Rectal smooth muscle tissue (tissue), 1 donor: ENCODE results near the gene POLG.

Experiments
- H3K27ac ChIP-seq: one replicate; pipeline ENCODE4 v1.7.0; 2013; ENCODE audit warnings: low read depth, low read length, inconsistent platforms
- H3K27me3 ChIP-seq: one replicate; pipeline ENCODE4 v1.7.0; 2013; ENCODE audit warnings: low read length; ENCODE audit not compliant: control insufficient read depth, insufficient read depth
- H3K36me3 ChIP-seq: one replicate; pipeline ENCODE4 v1.7.0; 2013; ENCODE audit warnings: low read length; ENCODE audit not compliant: control insufficient read depth, insufficient read depth
- H3K4me1 ChIP-seq: one replicate; pipeline ENCODE4 v1.7.0; 2013; ENCODE audit warnings: low read length; ENCODE audit not compliant: control insufficient read depth, insufficient read depth
- H3K4me3 ChIP-seq: one replicate; pipeline ENCODE4 v1.7.0; 2013; ENCODE audit warnings: low read length
- H3K9ac ChIP-seq: one replicate; pipeline ENCODE4 v1.7.0; 2013; ENCODE audit warnings: low read length

POLG gene

DNA sequence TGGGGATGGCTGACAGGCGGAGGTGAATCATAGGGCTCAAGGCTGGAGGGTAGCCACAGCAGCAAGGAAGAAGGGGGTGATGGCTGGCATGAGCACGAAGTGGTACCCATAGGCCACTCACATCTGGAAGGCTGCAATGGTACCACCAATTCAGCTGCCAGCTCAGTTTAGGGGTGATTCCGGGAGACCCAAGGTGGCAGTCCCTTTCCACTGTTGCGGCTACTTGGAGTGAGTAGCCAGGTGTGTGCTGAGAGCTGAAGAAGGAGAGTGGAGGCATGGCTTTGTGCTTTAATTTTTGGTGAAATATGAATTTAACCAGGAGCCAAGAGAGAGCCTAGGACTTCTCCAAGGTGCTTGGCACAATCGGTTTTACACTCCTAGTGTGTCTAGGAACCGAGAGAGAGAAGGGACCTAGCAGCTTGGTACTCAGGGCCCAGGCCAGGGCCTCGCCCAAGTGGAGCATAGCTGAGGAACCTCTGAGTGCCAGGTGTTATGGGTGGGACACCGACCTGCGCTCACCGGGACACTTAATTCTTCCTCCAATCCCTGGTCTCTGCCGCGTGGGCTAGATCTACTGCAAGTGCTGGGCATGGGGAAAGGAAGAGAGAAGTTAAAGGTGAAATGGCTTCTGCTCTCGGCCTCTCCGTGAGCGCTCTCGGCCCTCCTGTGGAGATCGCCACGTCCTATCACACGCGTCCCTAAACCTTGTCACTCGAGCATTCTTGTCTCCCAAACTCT lies 32.2 kb upstream of the POLG start:
- H3K36me3 ChIP-seq, result no peaks in the 10 kb centered on the region
- H3K27ac ChIP-seq, result no peak overlapping the region
- H3K4me1 ChIP-seq, result no peaks in the 10 kb centered on the region
- no peak overlapping the region for H3K9ac ChIP-seq
- H3K27me3 ChIP-seq, result peaks cover 71% of the 10 kb centered on the region
- no peak overlapping the region for H3K4me3 ChIP-seq

DNA sequence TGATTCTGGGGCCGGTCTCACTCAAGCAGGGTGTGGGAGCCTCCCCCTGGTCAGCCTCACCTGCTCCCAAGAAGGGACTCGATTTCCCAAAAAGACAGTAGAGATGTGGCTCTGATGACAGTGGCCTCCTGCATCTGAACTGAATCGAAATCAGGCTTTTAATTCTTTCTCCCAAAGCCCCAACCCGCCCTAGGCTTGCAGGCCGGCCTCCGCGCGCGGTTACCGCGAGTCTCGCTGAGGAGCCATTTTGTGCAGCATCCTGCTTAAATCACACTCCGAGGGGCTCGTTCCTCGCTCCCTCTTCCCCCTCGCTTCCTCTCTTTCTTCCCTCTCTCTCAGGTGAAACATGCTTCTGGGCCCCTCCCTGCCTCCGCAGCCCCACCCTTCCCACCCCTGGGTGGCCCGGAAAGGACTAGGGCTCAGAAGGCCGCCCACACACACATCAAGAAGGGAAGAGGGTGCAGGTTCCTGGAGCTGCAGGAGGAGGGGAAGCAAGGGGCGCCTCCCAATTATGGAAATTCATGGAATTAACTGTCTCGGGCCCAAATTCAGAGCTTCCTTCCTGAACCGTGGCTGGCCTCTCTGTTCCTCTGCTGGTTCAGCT lies 30.9 kb upstream of the POLG start:
- Histone ChIP-seq H3K9ac (no peak overlapping the region), H3K27me3 (peaks cover 72% of the 10 kb centered on the region), H3K4me3 (no peak overlapping the region), H3K27ac (no peak overlapping the region), H3K4me1 (no peaks in the 10 kb centered on the region), H3K36me3 (no peaks in the 10 kb centered on the region)

DNA sequence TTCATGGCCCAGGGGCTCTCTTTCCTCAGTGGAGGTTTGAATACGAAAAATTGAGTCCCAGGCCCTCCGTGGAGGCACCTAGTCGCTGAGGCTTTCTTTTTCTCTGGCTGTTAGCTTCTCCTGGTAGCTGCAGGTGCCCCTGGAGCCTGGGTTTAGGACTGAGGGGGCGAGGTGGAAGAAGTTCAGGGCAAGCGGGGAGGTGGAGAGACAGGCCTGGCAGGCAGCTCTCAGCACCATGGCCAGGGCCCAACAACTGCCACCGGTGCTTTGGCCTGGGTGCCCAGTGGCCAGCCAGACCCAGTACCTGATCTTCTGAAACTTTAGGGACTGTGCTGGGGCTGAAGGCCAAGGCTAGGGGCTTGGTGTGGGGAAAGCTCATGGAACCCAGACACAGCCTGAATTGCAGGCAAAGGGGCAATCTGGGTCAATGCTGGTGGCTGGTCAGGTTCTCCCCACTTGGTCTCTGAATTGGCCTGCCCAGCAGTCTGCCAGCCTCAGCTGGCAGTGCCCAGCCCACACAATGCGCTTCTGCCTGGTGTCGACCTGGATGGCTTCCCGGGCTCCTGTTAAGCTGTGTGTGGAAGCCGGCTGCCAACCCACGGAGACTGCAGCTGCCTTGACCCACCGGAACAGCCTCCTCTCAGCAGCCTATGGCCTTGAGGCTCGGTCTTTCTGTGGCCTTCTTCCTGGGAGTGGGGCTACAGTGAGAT lies 30.3 kb upstream of the POLG start:
- H3K4me3 ChIP-seq, result no peak overlapping the region
- no peaks in the 10 kb centered on the region for H3K4me1 ChIP-seq
- no peaks in the 10 kb centered on the region for H3K36me3 ChIP-seq
- no peak overlapping the region for H3K27ac ChIP-seq
- peaks cover 71% of the 10 kb centered on the region for H3K27me3 ChIP-seq
- H3K9ac ChIP-seq, result no peak overlapping the region

DNA sequence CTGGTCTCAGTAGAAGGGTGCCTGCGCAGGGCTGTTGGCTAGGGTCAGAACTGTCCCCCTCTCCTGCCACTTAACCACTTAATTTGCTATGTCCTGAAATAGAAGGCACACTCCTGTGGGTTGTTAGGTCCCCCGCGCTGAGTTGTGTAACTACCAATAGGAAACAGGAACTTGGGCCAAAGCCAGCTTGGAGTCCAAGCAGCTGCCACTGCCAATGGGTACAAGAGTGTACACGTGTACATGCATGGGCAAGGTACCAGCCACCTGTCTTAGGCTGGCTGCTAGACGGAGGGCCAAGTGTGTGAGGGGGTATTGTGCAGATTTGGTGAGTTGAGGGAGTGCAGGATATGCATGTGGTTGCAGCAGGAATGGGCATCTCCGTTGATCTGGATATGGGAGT lies 29.7 kb upstream of the POLG start:
- no peak overlapping the region for H3K9ac ChIP-seq
- no peaks in the 10 kb centered on the region for H3K36me3 ChIP-seq
- no peak overlapping the region for H3K27ac ChIP-seq
- H3K4me3 ChIP-seq, result no peak overlapping the region
- H3K27me3 ChIP-seq, result peaks cover 74% of the 10 kb centered on the region
- H3K4me1 ChIP-seq, result no peaks in the 10 kb centered on the region

DNA sequence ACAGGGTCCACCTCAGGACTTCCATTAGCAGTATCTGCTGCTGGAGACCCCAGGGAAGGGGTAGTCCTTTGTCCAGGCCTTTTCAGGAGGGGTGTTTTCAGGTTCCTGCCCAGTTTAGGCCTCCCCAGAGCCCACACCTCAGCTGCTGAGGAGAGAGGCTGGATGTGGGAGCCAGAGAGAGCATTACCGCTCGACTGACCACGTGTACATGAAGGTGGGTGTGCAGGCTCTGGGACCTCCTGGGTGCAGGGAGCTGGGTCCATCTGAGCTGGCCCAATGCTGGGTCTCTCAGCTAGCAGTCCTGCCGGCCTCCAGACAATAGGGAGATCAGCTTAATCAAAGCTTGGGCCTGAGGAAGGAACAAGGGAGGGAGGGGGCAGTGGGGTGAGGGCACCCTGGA lies 29.1 kb upstream of the POLG start:
- H3K27me3 ChIP-seq, result peaks cover 71% of the 10 kb centered on the region
- H3K36me3 ChIP-seq, result no peaks in the 10 kb centered on the region
- no peaks in the 10 kb centered on the region for H3K4me1 ChIP-seq
- no peak overlapping the region for H3K4me3 ChIP-seq
- H3K27ac ChIP-seq, result no peak overlapping the region
- H3K9ac ChIP-seq, result no peak overlapping the region

DNA sequence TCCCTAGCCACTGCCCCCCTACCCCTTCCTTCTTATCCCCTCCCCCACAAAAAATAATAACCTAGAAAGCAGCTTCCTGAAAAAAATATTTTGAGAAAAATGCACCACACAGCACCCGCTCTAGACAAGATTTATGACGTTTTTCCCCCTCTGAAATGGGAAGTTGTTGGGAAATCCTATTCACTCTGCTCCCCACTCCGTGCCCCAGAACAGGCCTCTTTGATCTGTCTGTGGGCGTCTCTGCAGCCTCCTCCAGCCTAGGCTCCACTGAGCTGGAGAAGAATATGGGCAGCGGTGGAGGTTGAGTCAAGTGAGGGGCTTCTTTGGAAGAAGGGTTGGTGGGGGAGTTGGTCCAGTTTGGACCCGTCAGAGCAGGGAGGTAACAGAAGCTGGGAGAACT lies 28.5 kb upstream of the POLG start:
- no peaks in the 10 kb centered on the region for H3K36me3 ChIP-seq
- peaks cover 69% of the 10 kb centered on the region for H3K27me3 ChIP-seq
- H3K27ac ChIP-seq, result no peak overlapping the region
- no peak overlapping the region for H3K4me3 ChIP-seq
- H3K9ac ChIP-seq, result no peak overlapping the region
- H3K4me1 ChIP-seq, result no peaks in the 10 kb centered on the region

DNA sequence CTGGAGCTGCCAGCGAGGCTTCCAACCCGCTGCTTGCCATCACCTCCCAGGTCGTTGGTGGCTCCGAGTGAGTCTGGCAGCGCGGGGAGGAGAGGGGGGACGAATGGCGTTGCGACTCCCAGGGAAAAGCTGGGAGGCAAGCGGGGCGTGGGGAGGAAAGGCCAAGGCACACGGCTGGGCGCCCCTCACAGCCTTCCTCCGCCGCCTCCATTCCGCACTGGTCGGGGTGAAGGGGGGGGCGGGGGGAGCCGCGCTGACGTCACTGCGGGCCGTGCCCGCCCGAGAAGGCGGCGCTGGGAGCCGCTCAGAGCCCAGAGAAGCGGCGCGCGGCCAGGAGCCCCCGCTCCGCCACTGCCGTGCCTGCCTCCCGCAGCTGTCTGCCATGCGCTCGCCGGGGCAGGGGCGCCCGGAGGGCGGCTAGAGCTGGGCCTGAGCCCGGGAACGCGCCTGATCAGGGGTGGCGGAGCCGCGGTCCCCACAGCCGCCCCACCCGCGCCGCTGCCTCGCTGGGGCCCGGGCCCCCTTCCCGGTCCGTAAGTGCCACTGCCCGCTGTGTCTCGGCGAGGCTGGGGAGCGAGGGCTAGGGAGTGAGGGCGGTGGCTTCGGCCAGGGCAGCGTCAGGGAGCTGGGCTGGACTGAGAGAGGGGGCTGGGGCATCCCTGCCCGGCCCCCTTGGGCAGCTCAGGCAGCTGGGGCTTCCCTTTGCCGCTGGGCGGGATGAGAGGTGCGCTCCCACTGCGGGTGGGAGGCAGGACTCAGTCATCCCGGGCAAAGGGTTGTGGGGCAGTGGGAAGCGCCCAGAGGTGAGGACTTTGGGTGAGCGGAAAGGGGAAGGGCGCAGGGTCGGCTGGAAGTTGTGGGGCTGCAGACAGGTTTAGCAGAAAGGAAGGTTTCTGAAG lies 27.8 kb upstream of the POLG start:
- H3K4me1 ChIP-seq, result no peaks in the 10 kb centered on the region
- H3K9ac ChIP-seq, result no peak overlapping the region
- no peak overlapping the region for H3K4me3 ChIP-seq
- H3K27me3 ChIP-seq, result peaks cover 70% of the 10 kb centered on the region
- no peaks in the 10 kb centered on the region for H3K36me3 ChIP-seq
- no peak overlapping the region for H3K27ac ChIP-seq

DNA sequence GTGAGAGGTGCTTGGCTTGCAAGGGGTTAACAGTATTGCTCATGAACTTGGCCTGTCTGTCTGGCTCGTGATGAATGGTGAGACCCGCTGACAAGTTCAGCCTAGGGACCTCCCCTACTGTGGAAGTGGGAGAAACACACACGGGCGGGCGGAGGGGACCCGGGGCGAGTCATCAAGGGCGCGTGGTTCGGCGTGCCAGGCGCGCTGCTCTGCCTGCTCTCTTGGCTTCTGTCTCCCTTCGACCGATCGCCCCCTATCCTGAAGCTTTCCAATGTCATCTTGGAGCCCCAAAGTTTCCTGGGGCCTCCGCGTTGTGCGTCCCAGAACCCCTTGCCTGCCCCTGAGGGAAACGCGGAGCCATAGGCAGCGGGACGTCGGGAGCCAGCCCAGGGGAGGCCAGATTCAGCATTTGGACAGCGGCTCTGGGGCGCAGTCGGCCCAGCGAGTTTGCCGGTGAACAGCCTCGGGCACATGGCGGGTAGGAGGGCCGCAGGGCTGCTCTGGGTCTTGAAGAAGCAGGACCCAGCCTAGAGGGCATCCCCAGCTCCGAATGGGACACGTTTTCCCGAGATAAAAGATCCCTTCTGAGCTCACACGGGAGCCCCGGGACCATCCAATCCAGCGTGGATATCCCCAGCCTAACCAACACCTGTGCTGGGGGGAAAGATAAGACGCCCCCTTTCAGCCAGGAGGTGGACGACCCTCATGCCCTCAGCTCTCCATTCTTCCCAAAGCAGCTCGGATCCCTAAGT lies 27.0 kb upstream of the POLG start:
- no peak overlapping the region for H3K27ac ChIP-seq
- no peak overlapping the region for H3K4me3 ChIP-seq
- H3K36me3 ChIP-seq, result no peaks in the 10 kb centered on the region
- H3K9ac ChIP-seq, result no peak overlapping the region
- no peaks in the 10 kb centered on the region for H3K4me1 ChIP-seq
- peaks cover 67% of the 10 kb centered on the region for H3K27me3 ChIP-seq

DNA sequence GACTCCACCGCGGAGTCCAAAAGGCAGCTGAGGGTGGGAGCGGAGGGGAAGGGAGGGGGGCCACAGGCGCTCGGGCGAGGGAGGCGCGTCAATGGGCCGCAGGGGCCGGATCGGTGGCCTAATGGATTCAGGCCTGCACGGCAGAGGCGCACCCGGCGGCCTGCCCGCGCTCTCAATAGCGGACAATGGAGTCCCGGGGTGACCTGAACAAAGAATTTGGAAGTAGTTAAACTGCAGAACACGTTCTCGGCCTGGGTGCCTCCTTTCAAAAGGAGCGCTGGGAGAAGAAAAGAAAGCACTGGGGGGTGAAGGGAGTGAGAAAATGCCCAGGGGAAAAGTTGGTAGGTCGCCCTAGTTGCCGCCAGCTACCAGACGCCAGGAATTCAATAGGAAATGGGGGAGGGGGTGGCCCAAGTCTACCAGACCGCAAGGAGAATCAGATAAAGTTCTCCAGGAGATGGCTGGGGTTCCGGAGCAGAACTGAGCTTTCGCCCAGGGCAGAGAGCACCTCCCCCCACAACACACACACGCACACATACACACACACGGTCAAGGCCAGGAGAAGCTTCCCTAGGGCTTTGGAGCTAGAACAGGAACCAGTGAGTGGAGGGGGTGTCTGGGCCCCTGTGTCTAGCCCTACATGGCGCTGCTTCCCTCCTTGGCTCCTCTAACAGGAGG lies 25.8 kb upstream of the POLG start:
- Histone ChIP-seq H3K27ac (no peak overlapping the region), H3K4me1 (no peaks in the 10 kb centered on the region), H3K9ac (no peak overlapping the region), H3K27me3 (peaks cover 61% of the 10 kb centered on the region), H3K36me3 (no peaks in the 10 kb centered on the region), H3K4me3 (no peak overlapping the region)

DNA sequence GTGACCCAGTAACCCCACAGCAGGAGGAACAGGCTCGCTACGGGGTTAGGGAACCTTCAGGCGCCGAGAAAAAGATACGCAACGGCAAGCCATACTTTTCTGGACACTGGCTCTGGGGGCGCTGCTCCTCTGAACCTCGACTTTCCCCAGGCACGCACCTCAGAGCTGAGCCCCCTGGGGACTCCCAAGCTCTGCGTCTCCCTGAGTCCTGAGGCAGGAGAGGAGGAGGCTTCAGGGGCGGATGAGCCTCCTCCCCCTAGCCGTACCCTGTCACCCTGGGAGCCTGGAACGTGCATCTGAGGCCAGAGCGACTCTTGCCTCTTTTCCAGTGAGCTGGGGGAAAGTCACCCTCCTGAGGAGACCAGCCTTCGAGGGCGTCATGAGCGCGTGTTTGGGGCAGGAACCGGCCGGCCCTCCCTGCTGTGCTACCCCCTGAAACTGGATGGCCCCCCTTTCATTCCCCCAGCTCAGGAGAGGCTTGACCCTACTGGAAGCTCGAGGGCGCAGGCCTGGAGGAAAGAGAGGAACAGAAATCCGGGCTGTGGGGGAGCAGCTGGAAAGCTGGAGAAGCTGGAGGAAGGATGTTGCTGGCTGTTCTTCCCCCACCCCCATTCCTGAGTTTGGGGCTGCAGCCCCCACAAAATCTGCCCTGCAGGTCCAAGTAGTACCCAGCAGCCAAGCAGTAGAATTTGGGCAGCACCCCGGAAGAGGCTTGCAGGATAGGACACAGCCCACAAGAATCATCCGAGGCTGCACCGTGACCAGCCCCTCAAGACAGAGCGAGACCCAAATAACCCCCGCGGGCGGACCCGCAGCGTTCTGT lies 25.1 kb upstream of the POLG start:
- H3K4me1 ChIP-seq, result no peaks in the 10 kb centered on the region
- no peak overlapping the region for H3K27ac ChIP-seq
- peaks cover 54% of the 10 kb centered on the region for H3K27me3 ChIP-seq
- H3K36me3 ChIP-seq, result no peaks in the 10 kb centered on the region
- no peak overlapping the region for H3K9ac ChIP-seq
- no peak overlapping the region for H3K4me3 ChIP-seq
